Glomerular endothelial cell (primary cell): ENCODE results near the gene NUDCD3. TPM values are rescaled to one million over a fixed set of nuclear protein-coding genes. Genes with fewer than 3 reads are reported as not detected.
"Not testable (repeated sequence)": the region's sequence is repeated elsewhere in the genome, so short reads cannot be mapped to it uniquely, and the experiment has no call there.

ENCODE experiments used
- DNase-seq: peaks from one replicate; pipeline ENCODE4 v3.0.0-alpha.2; 2011; ENCODE audit warnings: low read depth, low spot score; ENCODE audit errors: extremely low read depth
- total RNA-seq: library from RNA; depleted of rRNA; stranded (reverse); fragments of >200 nt; gene quantifications from 2 replicates; pipeline ENCODE4 v1.2.3, GENCODE V29; 2015

The NUDCD3 gene
- total RNA-seq, 1 donor from 2014 or later: 84.5 TPM

- DNase-seq: no peak
Observed at GRCh38 chr7:44518761-44519160, 28.3 kb upstream of the NUDCD3 start.

GRCh38 chr7:44517175-44517574 is 26.7 kb upstream of the NUDCD3 start:
- no peak for DNase-seq

- no peak for DNase-seq
Observed at GRCh38 chr7:44515590-44516268, 25.3 kb upstream of the NUDCD3 start.

- no peak for DNase-seq
Observed at GRCh38 chr7:44512736-44513135, 22.3 kb upstream of the NUDCD3 start.

- no peak for DNase-seq
Observed at GRCh38 chr7:44511863-44512468, 21.5 kb upstream of the NUDCD3 start.

- DNase-seq: no peak
Observed at GRCh38 chr7:44511236-44511635, 20.8 kb upstream of the NUDCD3 start.

- no peak for DNase-seq
Observed at GRCh38 chr7:44508328-44509030, 18.0 kb upstream of the NUDCD3 start.

- not testable (repeated sequence) for DNase-seq
Observed at GRCh38 chr7:44506592-44507288, 16.3 kb upstream of the NUDCD3 start.

- no peak for DNase-seq
Observed at GRCh38 chr7:44505595-44505994, 15.1 kb upstream of the NUDCD3 start.

GRCh38 chr7:44498230-44498954 is 7.9 kb upstream of the NUDCD3 start:
- DNase-seq: no peak

GRCh38 chr7:44497155-44498027 is 6.9 kb upstream of the NUDCD3 start:
- DNase-seq: no peak

- DNase-seq: no peak
Observed at GRCh38 chr7:44496385-44496784, 5.9 kb upstream of the NUDCD3 start.

GRCh38 chr7:44494960-44495359 is 4.5 kb upstream of the NUDCD3 start:
- no peak for DNase-seq

- DNase-seq: no peak
Observed at GRCh38 chr7:44491229-44491628, 771 bp upstream of the NUDCD3 start.

- no peak for DNase-seq
Observed at GRCh38 chr7:44489955-44490350, 505 bp downstream of the NUDCD3 start.

- DNase-seq: no peak
Observed at GRCh38 chr7:44488955-44489354, 1.5 kb downstream of the NUDCD3 start.

- DNase-seq: no peak
Observed at GRCh38 chr7:44486693-44487092, 3.8 kb downstream of the NUDCD3 start.

GRCh38 chr7:44486001-44486400 is 4.5 kb downstream of the NUDCD3 start:
- DNase-seq: no peak

- DNase-seq: no peak
Observed at GRCh38 chr7:44484482-44485313, 5.8 kb downstream of the NUDCD3 start.
